ENCODE data around the gene NEO1.

Gene NEO1

DNA sequence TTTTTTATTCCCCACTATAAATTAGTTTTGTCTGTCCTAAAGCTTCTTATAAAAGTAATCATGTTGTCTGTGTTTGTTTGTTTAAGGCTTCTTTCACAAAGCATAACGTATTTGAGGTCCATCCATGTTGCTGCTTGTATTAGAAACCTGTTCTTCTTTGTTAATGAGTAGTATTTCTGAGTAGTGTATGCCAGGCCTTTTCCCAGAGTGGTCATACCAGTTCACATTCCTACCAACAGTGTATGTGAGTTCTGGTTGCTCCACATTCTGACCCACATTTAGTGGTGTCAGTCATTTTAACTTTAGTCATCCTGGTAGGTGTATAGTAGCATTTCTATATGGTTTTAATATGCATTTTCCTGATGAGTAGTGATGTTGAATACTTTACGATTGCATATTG lies 98.6 kb downstream of the NEO1 start:
- no peaks in the 10 kb centered on the region for H3K36me3 ChIP-seq (replicated peaks; ENCODE audit: insufficient read depth, low read length)
- no peaks in the 10 kb centered on the region for H3K9me3 ChIP-seq (replicated peaks; ENCODE audit: insufficient read depth, low read length)

GRCh38 chr15:73153024-73153423 lies 100.8 kb downstream of the NEO1 start:
- Histone ChIP-seq H4K20me1 (ENCODE audit: insufficient read depth, low read length) (no peaks in the 10 kb centered on the region), H3K9me2 (replicated peaks; ENCODE audit: insufficient read depth, low read length) (no peaks in the 10 kb centered on the region), H3K36me3 (replicated peaks; ENCODE audit: insufficient read depth, low read length) (no peaks in the 10 kb centered on the region), H3K27me3 (replicated peaks; ENCODE audit: insufficient read depth, low read length) (no peaks in the 10 kb centered on the region), H3K27ac (ENCODE audit: low read length) (no peak overlapping the region), H3F3A (ENCODE audit: insufficient read depth, low read length) (no peaks in the 10 kb centered on the region), H3K4me3 (ENCODE audit: low read length) (no peak overlapping the region), H2AFZ (ENCODE audit: low read length) (no peak overlapping the region), H3K4me2 (ENCODE audit: low read depth, low read length) (no peak overlapping the region), H3K9me3 (replicated peaks; ENCODE audit: insufficient read depth, low read length) (no peaks in the 10 kb centered on the region), H3K4me1 (ENCODE audit: low read length) (no peaks in the 10 kb centered on the region), H3K9ac (ENCODE audit: low read length) (no peak overlapping the region), H3K79me2 (ENCODE audit: low read length) (no peaks in the 10 kb centered on the region)
- no peak for DNase-seq
- TF ChIP-seq EZH2 (optimal IDR thresholded peaks at IDR 0.05; ENCODE audit: low read depth, low read length) (no peak), CTCF (IDR thresholded peaks at IDR 0.05; ENCODE audit: low read length) (no peak), EZH2phosphoT487 (IDR thresholded peaks at IDR 0.05; ENCODE audit: low read length) (no peak)

More for the DNA sequence above, 98.6 kb downstream of the NEO1 start:
- H3K9me2 ChIP-seq (replicated peaks; ENCODE audit: insufficient read depth, low read length): no peaks in the 10 kb centered on the region
- H4K20me1 ChIP-seq (ENCODE audit: insufficient read depth, low read length): no peaks in the 10 kb centered on the region
- no peak overlapping the region for H3K27ac ChIP-seq (ENCODE audit: low read length)
- no peaks in the 10 kb centered on the region for H3K27me3 ChIP-seq (replicated peaks; ENCODE audit: insufficient read depth, low read length)
- TF ChIP-seq EZH2phosphoT487 (IDR thresholded peaks at IDR 0.05; ENCODE audit: low read length) (no peak), CTCF (IDR thresholded peaks at IDR 0.05; ENCODE audit: low read length) (no peak), EZH2 (optimal IDR thresholded peaks at IDR 0.05; ENCODE audit: low read depth, low read length) (no peak)
- H3K4me3 ChIP-seq (ENCODE audit: low read length): no peak overlapping the region
- H3K4me1 ChIP-seq (ENCODE audit: low read length): no peaks in the 10 kb centered on the region
- no peaks in the 10 kb centered on the region for H3F3A ChIP-seq (ENCODE audit: insufficient read depth, low read length)
- no peak overlapping the region for H2AFZ ChIP-seq (ENCODE audit: low read length)
- no peak for DNase-seq
- H3K4me2 ChIP-seq (ENCODE audit: low read depth, low read length): no peak overlapping the region
- no peak overlapping the region for H3K9ac ChIP-seq (ENCODE audit: low read length)
- H3K79me2 ChIP-seq (ENCODE audit: low read length): no peaks in the 10 kb centered on the region

- Histone ChIP-seq H3K9ac (ENCODE audit: low read length) (no peak overlapping the region), H3K4me1 (ENCODE audit: low read length) (no peaks in the 10 kb centered on the region), H3K9me3 (replicated peaks; ENCODE audit: insufficient read depth, low read length) (no peaks in the 10 kb centered on the region), H4K20me1 (ENCODE audit: insufficient read depth, low read length) (no peaks in the 10 kb centered on the region), H3K9me2 (replicated peaks; ENCODE audit: insufficient read depth, low read length) (no peaks in the 10 kb centered on the region), H3K27ac (ENCODE audit: low read length) (no peak overlapping the region), H3K36me3 (replicated peaks; ENCODE audit: insufficient read depth, low read length) (no peaks in the 10 kb centered on the region), H3K4me2 (ENCODE audit: low read depth, low read length) (no peak overlapping the region), H3K27me3 (replicated peaks; ENCODE audit: insufficient read depth, low read length) (no peaks in the 10 kb centered on the region), H3K4me3 (ENCODE audit: low read length) (no peak overlapping the region), H3F3A (ENCODE audit: insufficient read depth, low read length) (no peaks in the 10 kb centered on the region), H2AFZ (ENCODE audit: low read length) (no peak overlapping the region), H3K79me2 (ENCODE audit: low read length) (no peaks in the 10 kb centered on the region)
- TF ChIP-seq EZH2 (optimal IDR thresholded peaks at IDR 0.05; ENCODE audit: low read depth, low read length) (no peak), EZH2phosphoT487 (IDR thresholded peaks at IDR 0.05; ENCODE audit: low read length) (no peak), CTCF (IDR thresholded peaks at IDR 0.05; ENCODE audit: low read length) (no peak)
- no peak for DNase-seq
Observed at GRCh38 chr15:73153447-73153846, 101.2 kb downstream of the NEO1 start.
